Measurements from ENCODE around the gene COL4A1.

- TF ChIP-seq POLR2A (IDR thresholded peaks at IDR 0.05; ENCODE audit: low read length): no peak
- TF ChIP-seq GATA1 (IDR thresholded peaks at IDR 0.05; ENCODE audit: low read depth, low read length): no peak
Measured at GRCh38 chr13:110316196-110316595, 9.2 kb upstream of the COL4A1 start.
